ENCODE data around the gene SLC22A31.

The SLC22A31 gene

GRCh38 chr16:89243664-89244063 lies 43.3 kb upstream of the SLC22A31 start:
- no peak for TF ChIP-seq POLR2AphosphoS5 (IDR thresholded peaks at IDR 0.05; ENCODE audit: low read depth, low read length)
- no peak for TF ChIP-seq SIN3A (IDR thresholded peaks at IDR 0.05; ENCODE audit: borderline replicate concordance, insufficient read depth, low read length)
- TF ChIP-seq FOXP2 (optimal IDR thresholded peaks at IDR 0.05; ENCODE audit: borderline replicate concordance, extremely low read depth, extremely low read length, insufficient read depth), result no peak
- TF ChIP-seq REST (IDR thresholded peaks at IDR 0.05; ENCODE audit: insufficient read depth in 1 of 2, low read depth in 2 of 2, low read length in 2 of 2), result no peak
- TF ChIP-seq TAF1 (IDR thresholded peaks at IDR 0.05; ENCODE audit: borderline replicate concordance, insufficient read depth, low read length), result no peak

- no peak for TF ChIP-seq REST (IDR thresholded peaks at IDR 0.05; ENCODE audit: insufficient read depth in 1 of 2, low read depth in 2 of 2, low read length in 2 of 2)
- no peak for TF ChIP-seq FOXP2 (optimal IDR thresholded peaks at IDR 0.05; ENCODE audit: borderline replicate concordance, extremely low read depth, extremely low read length, insufficient read depth)
- TF ChIP-seq SIN3A (IDR thresholded peaks at IDR 0.05; ENCODE audit: borderline replicate concordance, insufficient read depth, low read length), result no peak
- TF ChIP-seq POLR2AphosphoS5 (IDR thresholded peaks at IDR 0.05; ENCODE audit: low read depth, low read length), result no peak
- TF ChIP-seq TAF1 (IDR thresholded peaks at IDR 0.05; ENCODE audit: borderline replicate concordance, insufficient read depth, low read length), result no peak
Observed at GRCh38 chr16:89242795-89243200, 42.5 kb upstream of the SLC22A31 start.

GRCh38 chr16:89241187-89242007 lies 41.1 kb upstream of the SLC22A31 start:
- TF ChIP-seq TAF1 (IDR thresholded peaks at IDR 0.05; ENCODE audit: borderline replicate concordance, insufficient read depth, low read length), result peak; percentile 65; the same call in 1 of the 2 replicates
- 0 out of 2 replicates have a peak, but pooled peaks have one; percentile 1 for TF ChIP-seq SIN3A (IDR thresholded peaks at IDR 0.05; ENCODE audit: borderline replicate concordance, insufficient read depth, low read length)
- no peak for TF ChIP-seq REST (IDR thresholded peaks at IDR 0.05; ENCODE audit: insufficient read depth in 1 of 2, low read depth in 2 of 2, low read length in 2 of 2)

GRCh38 chr16:89237733-89238132 lies 37.4 kb upstream of the SLC22A31 start:
- no peak for TF ChIP-seq FOXP2 (optimal IDR thresholded peaks at IDR 0.05; ENCODE audit: borderline replicate concordance, extremely low read depth, extremely low read length, insufficient read depth)
- TF ChIP-seq REST (IDR thresholded peaks at IDR 0.05; ENCODE audit: insufficient read depth in 1 of 2, low read depth in 2 of 2, low read length in 2 of 2), result no peak
- TF ChIP-seq SIN3A (IDR thresholded peaks at IDR 0.05; ENCODE audit: borderline replicate concordance, insufficient read depth, low read length), result no peak
- TF ChIP-seq POLR2AphosphoS5 (IDR thresholded peaks at IDR 0.05; ENCODE audit: low read depth, low read length), result no peak
- TF ChIP-seq TAF1 (IDR thresholded peaks at IDR 0.05; ENCODE audit: borderline replicate concordance, insufficient read depth, low read length), result no peak

Measured in PFSK-1 (cell line).